ENCODE measurements around the gene FNDC1.

DNA sequence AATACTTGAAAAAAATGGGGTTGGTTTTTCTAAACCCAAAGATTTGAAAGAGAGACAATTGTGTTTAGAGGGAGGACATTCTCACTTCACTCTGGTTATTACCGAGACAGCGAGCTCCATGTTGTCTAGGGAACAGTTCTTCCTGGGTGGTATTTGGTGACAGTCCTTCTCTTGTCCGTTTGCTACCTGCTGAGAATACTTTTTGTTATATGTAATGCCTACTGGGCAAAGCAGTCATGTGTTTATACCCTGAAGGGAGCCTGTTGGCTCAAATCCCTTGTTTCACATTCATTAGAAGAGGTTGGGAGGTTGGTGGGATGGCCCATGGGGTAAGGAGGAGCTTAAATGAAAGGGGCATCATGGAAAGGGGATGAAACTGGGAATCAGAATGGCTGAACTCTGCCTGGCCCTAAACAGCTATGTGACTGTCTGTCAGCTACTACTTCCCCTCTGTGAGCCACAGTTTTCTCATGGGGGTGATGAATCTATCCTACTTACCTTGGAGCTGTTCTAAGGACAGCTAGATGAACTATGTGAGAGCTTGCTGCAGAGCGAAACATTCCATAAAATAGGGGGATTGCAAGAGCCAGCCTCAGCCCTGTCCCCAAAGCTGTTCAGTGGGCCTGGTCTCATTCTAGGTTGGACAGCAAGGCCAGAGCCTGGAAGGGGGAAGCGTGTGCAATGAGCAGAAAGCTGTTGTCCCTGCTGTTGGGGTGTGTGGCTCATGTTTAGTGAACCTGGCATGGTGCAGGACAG is 43.5 kb downstream of the FNDC1 start:
- TF ChIP-seq CTCF (IDR thresholded peaks at IDR 0.05; ENCODE audit: low read depth, low read length, poor library complexity, severe bottlenecking) (no peak), EZH2phosphoT487 (IDR thresholded peaks at IDR 0.05; ENCODE audit: borderline replicate concordance, low read length) (no peak)
